ENCODE results near the gene RPS19BP1.
A peak's percentile ranks its signal among the peaks of the same experiment; 100 is the strongest.

RPS19BP1 gene

GRCh38 chr22:39532215-39533073 is at the start of gene RPS19BP1:
TSS of gene RPS19BP1 (minus strand) at chr22:39532748. CDS start at chr22:39532738, 10 bp downstream.
- DNase-seq, result peak; percentile 78 to 99 (median 97)

DNA sequence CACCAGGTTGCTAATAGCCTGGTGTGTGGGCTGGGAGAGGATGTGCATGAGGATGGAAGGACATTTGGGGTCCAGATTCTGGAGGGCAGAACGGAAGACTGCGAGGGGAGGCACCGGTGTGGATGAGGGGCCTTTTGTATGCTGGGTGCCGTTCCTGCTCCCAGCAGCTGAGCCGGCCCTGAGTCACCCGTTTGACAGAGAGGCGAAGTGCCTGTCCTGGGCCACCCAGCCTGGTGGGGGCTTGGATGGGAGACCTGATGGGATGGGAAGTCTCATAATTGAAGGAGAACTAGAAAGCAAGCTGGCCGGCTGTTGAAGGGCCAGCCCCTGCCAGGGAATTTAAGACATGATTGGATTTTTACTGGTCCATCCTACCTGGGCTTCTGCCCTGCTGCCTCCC is 48.8 kb upstream of the RPS19BP1 start:
- no peak for DNase-seq

DNA sequence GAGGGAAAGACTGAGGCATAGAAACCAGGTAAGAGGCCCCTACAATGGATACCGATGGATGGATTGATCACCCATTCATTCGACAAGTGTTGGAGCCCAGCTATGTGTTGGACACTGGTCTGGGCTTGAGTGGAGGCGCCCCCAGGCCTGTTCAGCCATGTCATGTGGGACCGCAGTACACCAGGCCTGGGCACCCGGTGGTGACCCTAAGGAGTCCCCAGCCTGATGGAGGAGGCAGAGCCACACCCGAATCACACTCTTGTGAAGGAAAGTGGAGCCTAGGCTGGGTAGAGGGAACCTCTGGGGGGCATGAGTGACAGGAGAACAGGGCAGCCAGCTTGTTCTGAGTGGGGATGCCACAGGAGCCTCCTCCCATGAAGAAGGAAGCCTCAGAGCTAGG is 48.2 kb upstream of the RPS19BP1 start:
- DNase-seq, result no peak

GRCh38 chr22:39580006-39580441 is 47.5 kb upstream of the RPS19BP1 start:
- no peak for DNase-seq

DNA sequence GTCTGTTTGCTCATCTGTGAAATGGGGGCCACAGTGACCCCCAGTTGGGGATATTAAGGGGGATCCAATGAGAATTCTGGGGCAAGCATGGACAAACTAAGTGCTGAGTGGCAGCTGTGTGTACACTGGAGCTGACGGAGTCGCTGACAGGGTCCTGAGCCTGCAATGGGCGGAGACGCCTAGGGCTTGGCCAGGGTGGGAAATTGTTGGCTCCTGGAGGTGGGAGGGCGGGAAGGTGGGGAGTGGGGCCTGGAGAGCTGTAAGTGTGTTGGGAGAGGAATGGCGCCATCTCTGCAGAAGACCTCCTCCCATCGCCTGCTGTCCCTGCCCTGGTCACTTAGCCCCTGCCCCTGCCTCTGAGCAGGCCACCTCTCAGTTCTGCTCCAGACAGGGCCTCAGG is 45.4 kb upstream of the RPS19BP1 start:
- DNase-seq, result no peak

DNA sequence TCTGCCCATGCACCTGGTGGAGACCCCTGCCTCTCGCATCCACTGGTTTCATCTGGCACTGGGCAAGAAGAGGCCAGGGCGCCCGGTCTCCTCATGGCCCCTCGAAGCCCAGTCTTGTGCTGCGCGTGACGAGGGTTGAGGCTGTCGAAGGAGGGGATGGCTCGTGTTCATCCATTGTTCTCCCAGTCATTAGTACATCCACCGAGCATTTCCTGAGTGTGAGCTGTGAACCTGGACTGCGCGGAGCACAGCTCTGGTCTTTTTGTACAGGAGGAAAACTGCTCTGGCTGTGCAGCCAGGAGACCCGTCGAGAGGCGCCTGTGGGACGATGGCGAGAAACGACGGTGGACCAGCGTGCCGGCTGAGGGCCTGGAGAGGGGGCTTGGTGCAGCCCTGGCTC is 44.8 kb upstream of the RPS19BP1 start:
- no peak for DNase-seq

DNA sequence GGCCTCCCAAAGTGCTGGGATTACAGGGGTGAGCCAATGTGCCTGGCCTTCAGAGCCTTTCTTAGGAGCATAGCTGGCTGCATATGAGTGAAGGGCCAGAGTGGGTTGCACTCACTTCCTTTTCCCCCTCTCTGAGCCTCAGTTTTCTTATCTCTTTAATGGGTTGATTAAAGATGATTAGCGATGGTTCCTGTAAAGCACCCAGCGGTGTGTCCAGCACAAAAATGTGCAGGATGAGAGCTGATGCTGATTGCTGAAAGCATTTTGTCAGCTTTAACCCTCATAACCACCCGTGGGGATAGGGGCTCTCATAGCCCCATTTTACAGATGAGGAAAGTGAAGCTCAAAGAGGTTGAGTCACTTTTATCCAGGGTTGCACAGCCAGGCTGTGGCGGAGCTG is 43.5 kb upstream of the RPS19BP1 start:
- no peak for DNase-seq

- DNase-seq, result no peak
Observed at GRCh38 chr22:39575552-39575825, 42.9 kb upstream of the RPS19BP1 start.

- peak in 2 of 51 donors; percentile 7 to 47 for DNase-seq
Observed at GRCh38 chr22:39574779-39575551, 42.4 kb upstream of the RPS19BP1 start.

DNA sequence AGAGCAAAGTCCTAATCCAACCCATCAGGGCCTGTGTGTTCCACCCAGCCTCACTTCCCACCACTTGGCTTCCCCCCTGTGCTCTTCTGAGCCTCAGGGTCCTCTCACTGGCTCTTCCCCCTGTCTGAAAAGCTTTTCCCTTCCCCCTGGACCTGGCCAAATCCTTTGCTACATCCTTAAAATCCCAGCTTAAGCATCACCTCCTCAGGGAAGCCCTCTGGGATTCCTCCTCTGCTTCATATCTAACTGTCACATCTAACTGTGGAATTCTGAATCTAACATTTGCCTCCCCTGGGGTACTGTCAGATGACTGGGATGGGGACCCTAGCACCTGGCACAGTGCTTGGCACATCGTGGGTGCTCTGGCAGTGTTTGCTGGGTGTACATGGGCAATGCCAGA is 39.0 kb upstream of the RPS19BP1 start:
- no peak for DNase-seq

- DNase-seq, result no peak
Observed at GRCh38 chr22:39570665-39571064, 38.1 kb upstream of the RPS19BP1 start, which contains the start of gene CACNA1I. TSS of gene CACNA1I (plus strand) at chr22:39570753. CDS start at chr22:39570753, 0 bp downstream.

DNA sequence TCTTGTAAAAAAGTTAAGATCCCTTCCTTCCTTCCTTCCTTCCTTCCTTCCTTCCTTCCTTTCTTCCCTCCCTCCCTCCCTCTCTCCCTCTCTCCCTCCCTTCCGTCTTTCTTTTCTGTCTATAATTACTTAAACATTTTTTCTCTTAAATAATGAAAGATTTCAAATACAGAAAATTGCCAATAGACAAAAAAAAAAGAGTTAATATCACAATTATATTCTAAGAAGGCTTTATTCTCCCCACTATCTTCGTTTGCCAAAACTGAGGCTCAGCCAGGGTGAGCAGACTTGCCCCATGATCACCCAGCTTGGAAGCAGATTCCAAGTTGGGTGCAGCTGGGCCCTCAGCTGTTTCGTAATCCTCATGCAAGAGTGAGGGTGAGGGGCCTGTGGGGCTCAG is 37.7 kb upstream of the RPS19BP1 start:
- DNase-seq, result no peak

GRCh38 chr22:39569066-39569465 is 36.5 kb upstream of the RPS19BP1 start:
- no peak for DNase-seq

- DNase-seq, result no peak
Observed at GRCh38 chr22:39568278-39568981, 35.9 kb upstream of the RPS19BP1 start.

- no peak for DNase-seq
Observed at GRCh38 chr22:39567135-39567946, 34.8 kb upstream of the RPS19BP1 start.

DNA sequence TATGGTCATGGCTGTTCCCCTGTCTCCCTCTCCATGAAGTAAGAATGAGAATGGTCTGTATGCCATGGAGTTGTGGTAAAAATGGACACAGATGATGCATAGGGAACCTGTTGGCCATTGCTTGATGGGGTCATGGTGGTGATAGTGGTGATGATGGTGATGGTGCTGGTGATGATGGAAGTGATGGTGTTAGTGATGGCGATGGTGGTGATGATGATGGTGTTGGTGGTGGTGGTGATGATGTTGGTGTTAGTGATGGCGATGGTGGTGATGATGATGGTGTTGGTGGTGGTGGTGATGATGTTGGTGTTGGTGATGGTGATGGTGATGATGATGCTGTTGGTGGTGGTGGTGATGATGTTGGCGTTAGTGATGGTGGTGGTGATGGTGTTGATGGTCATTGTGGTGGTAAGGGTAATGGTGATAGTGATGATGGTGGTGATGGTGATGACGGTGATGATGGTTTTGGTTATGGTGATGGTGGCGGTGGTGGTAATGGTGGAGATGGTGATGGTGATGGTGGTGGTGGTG is 32.9 kb upstream of the RPS19BP1 start:
- no peak for DNase-seq

DNA sequence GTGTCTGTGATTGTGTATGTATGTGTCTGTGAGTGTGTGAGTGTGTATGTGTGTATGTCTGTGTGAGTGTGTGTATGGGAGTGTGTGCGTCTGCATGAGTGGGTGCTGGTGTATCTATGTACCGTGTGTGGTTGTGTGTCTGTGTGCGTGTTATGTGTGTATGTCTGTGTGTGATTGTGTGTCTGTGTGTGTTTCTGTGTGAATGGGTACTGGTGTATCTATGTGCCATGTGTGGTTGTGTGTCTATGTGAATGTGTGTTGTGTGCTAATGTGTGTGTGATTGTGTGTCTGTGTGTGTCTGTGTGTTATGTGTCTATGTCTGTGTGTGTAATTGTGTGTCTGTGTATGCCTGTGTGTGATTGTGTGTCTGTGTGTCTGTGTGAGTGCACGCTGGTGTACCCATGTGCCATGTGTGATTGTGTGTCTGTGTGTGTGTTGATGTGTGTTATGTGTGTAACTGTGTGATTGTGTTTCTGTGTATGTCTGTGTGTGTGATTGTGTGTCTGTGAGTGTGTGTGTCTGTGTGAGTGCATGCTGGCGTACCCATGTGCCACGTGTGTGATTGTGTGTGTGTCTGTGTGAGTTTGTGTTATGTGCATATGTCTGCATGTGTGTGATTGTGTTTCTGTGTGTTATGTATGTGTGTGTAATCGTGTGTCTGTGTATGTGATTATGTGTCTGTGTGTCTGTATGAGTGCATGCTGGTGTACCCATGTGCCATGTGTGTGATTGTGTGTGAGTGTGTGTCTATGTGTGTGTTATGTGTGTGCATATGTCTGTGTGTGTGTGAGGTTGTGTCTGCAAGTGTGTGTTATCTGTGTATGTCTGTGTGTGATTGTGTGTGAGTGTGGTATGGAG is 31.3 kb upstream of the RPS19BP1 start:
- DNase-seq, result no peak

DNA sequence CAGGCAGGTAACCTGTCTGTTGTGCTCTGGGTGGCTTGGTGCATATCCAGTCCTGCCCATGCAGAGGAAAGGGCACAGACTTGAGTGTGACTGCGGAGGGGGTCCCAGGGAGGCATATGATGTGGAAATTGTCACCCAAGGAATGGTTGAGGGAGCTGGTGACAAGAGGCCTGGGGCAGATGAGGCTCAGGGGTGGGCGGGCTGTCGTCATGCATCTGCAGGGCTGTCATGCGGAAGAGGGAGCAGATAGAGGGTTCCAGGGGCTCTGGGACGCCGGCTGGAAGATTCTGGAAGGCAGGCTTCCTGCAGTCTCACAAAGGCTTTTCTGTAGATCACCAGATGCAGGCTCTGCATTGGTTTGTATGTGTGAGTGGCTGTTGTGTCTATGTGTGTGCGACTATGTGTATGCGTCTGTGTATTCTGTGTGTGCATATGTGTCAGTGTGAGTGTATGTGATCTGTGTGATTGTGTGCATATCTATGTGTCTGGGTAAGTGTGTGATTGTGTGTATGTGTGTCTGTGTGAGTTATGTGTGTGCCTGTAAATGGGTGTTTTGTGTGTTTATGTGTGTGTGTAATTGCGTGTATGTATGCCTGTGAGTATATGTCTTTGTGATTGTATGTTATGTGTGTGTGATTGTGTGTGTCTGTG is 30.4 kb upstream of the RPS19BP1 start:
- no peak for DNase-seq

- DNase-seq, result no peak
Observed at GRCh38 chr22:39560127-39560526, 27.6 kb upstream of the RPS19BP1 start.

Measured in hypothalamus (tissue), 51 donors.